KMS-11 (cell line): ENCODE results near the gene GABRB3.

ENCODE experiments used
- H2AFZ ChIP-seq: fragments of 200-600 bp; sonication (generic); 2 replicates; pipeline ENCODE4 v1.6.1; 2016; ENCODE audit warnings: antibody characterized with exemption, mixed run types, low read depth
- H3K27ac ChIP-seq: fragments of 200-600 bp; sonication (generic); 2 replicates; pipeline ENCODE4 v1.6.1; 2016; ENCODE audit warnings: mild to moderate bottlenecking, mixed run types
- H3K27me3 ChIP-seq: fragments of 200-600 bp; sonication (generic); 2 replicates; pipeline ENCODE4 v1.6.1; 2017; ENCODE audit warnings: mild to moderate bottlenecking, low read depth, mixed run types, moderate library complexity; ENCODE audit not compliant: insufficient read depth
- H3K36me3 ChIP-seq: fragments of 200-600 bp; sonication (generic); 2 replicates; pipeline ENCODE4 v1.6.1; 2017; ENCODE audit warnings: mild to moderate bottlenecking, mixed run types; ENCODE audit not compliant: insufficient read depth
- H3K4me1 ChIP-seq: fragments of 200-600 bp; sonication (generic); 2 replicates; pipeline ENCODE4 v1.6.1; 2016; ENCODE audit warnings: mild to moderate bottlenecking, low read depth, mixed run types; ENCODE audit not compliant: poor library complexity, severe bottlenecking
- H3K4me2 ChIP-seq: fragments of 200-600 bp; sonication (generic); 2 replicates; pipeline ENCODE4 v1.7.0; 2016; ENCODE audit warnings: mild to moderate bottlenecking, mixed run types
- H3K4me3 ChIP-seq: fragments of 200-600 bp; sonication (generic); IDR thresholded peaks from 2 replicates; pipeline ENCODE4 v1.6.1; 2017; ENCODE audit warnings: low read depth, low read length, mixed read lengths; ENCODE audit not compliant: insufficient read depth
- H3K79me2 ChIP-seq: fragments of 200-600 bp; sonication (generic); 2 replicates; pipeline ENCODE4 v1.6.1; 2016; ENCODE audit warnings: low read depth, mixed run types; ENCODE audit not compliant: insufficient read depth
- H3K9ac ChIP-seq: fragments of 200-600 bp; sonication (generic); 2 replicates; pipeline ENCODE4 v1.6.1; 2016; ENCODE audit warnings: mild to moderate bottlenecking, mixed run types
- H4K20me1 ChIP-seq: fragments of 200-600 bp; sonication (generic); 2 replicates; pipeline ENCODE4 v1.6.1; 2016; ENCODE audit warnings: mild to moderate bottlenecking, mixed run types; ENCODE audit not compliant: insufficient read depth
- CTCF ChIP-seq: fragments of 200-600 bp; sonication (generic); conservative IDR thresholded peaks from 2 replicates; pipeline ENCODE4 v1.6.1; 2017; ENCODE audit warnings: low read depth, mild to moderate bottlenecking, antibody characterized with exemption, low read length, moderate library complexity, mixed read lengths

The GABRB3 gene

GRCh38 chr15:26805470-26805869 is 32.6 kb upstream of the GABRB3 start:
- no peak overlapping the region for H2AFZ ChIP-seq
- no peaks in the 10 kb centered on the region for H3K79me2 ChIP-seq
- H3K9ac ChIP-seq = no peak overlapping the region
- H3K27ac ChIP-seq = no peak overlapping the region
- no peaks in the 10 kb centered on the region for H4K20me1 ChIP-seq
- TF ChIP-seq CTCF = no peak
- H3K4me3 ChIP-seq = no peak overlapping the region
- H3K4me2 ChIP-seq = no peak overlapping the region
- H3K27me3 ChIP-seq = no peaks in the 10 kb centered on the region
- no peaks in the 10 kb centered on the region for H3K36me3 ChIP-seq
- H3K4me1 ChIP-seq = no peaks in the 10 kb centered on the region

GRCh38 chr15:26804063-26804804 is 31.4 kb upstream of the GABRB3 start:
- TF ChIP-seq CTCF = no peak
- Histone ChIP-seq H3K36me3 (no peaks in the 10 kb centered on the region), H3K4me2 (no peak overlapping the region)

GRCh38 chr15:26790118-26790517 is 17.3 kb upstream of the GABRB3 start:
- Histone ChIP-seq H3K79me2 (no peaks in the 10 kb centered on the region), H3K4me2 (no peak overlapping the region), H4K20me1 (no peaks in the 10 kb centered on the region), H2AFZ (no peak overlapping the region), H3K27ac (no peak overlapping the region), H3K9ac (no peak overlapping the region), H3K27me3 (no peaks in the 10 kb centered on the region), H3K4me1 (no peaks in the 10 kb centered on the region), H3K36me3 (no peaks in the 10 kb centered on the region), H3K4me3 (no peak overlapping the region)
- no peak for TF ChIP-seq CTCF

More at GRCh38 chr15:26804063-26804804, 31.4 kb upstream of the GABRB3 start:
- no peaks in the 10 kb centered on the region for H3K27me3 ChIP-seq
- H2AFZ ChIP-seq = no peak overlapping the region
- H3K4me3 ChIP-seq = no peak overlapping the region
- no peaks in the 10 kb centered on the region for H4K20me1 ChIP-seq
- H3K9ac ChIP-seq = no peak overlapping the region
- no peaks in the 10 kb centered on the region for H3K4me1 ChIP-seq
- H3K27ac ChIP-seq = no peak overlapping the region
- H3K79me2 ChIP-seq = no peaks in the 10 kb centered on the region

GRCh38 chr15:26781816-26782215 is 8.9 kb upstream of the GABRB3 start:
- Histone ChIP-seq H3K4me2 (no peak overlapping the region), H3K9ac (no peak overlapping the region), H3K79me2 (no peaks in the 10 kb centered on the region), H3K36me3 (no peaks in the 10 kb centered on the region), H3K4me1 (no peaks in the 10 kb centered on the region), H4K20me1 (no peaks in the 10 kb centered on the region), H3K27me3 (no peaks in the 10 kb centered on the region), H3K4me3 (no peak overlapping the region), H3K27ac (no peak overlapping the region), H2AFZ (no peak overlapping the region)
- TF ChIP-seq CTCF = no peak
